SK-N-SH treated with all-trans-retinoic acid at 6 μM for 48 hours (cell line): ENCODE results near the gene KLF2.

Experiments used
- ESRRG ChIP-seq: fragments of 250-450 bp; sonication (Bioruptor Pico); IDR thresholded peaks from 2 replicates; pipeline ENCODE4 v1.6.1; 2021; ENCODE audit warnings: mild to moderate bottlenecking
- ISL1 ChIP-seq: fragments of 250-450 bp; sonication (Bioruptor Pico); IDR thresholded peaks from 2 replicates; pipeline ENCODE4 v2.1.2; 2022; ENCODE audit warnings: mild to moderate bottlenecking, moderate library complexity
- OSR1 ChIP-seq: fragments of 250-450 bp; sonication (Bioruptor Pico); IDR thresholded peaks from 2 replicates; pipeline ENCODE4 v1.8.0; 2022; ENCODE audit warnings: moderate library complexity, mild to moderate bottlenecking, inconsistent platforms
- RARB ChIP-seq: fragments of 250-450 bp; sonication (Bioruptor Pico); IDR thresholded peaks from 2 replicates; pipeline ENCODE4 v1.8.0; 2021; ENCODE audit warnings: mild to moderate bottlenecking, moderate library complexity
- SNAI2 ChIP-seq: fragments of 250-450 bp; sonication (Bioruptor Pico); IDR thresholded peaks from 2 replicates; pipeline ENCODE4 v1.5.0; 2020; ENCODE audit warnings: mild to moderate bottlenecking, moderate library complexity
- ZFP30 ChIP-seq: fragments of 450-650 bp; formaldehyde crosslinking; IDR thresholded peaks from 2 replicates; pipeline ENCODE4 v1.5.0; 2022; ENCODE audit warnings: mild to moderate bottlenecking, moderate library complexity
- TF ChIP-seq, protein P1 (sequence below): fragments of 250-450 bp; sonication (Bioruptor Pico); IDR thresholded peaks from 2 replicates; pipeline ENCODE4 v1.5.1; 2021; ENCODE audit warnings: mild to moderate bottlenecking, moderate library complexity
- TF ChIP-seq, protein P2 (sequence below): fragments of 250-450 bp; sonication (Bioruptor Pico); IDR thresholded peaks from 2 replicates; pipeline ENCODE4 v1.8.0; 2020; ENCODE audit warnings: mild to moderate bottlenecking, moderate library complexity, borderline replicate concordance

DNA sequence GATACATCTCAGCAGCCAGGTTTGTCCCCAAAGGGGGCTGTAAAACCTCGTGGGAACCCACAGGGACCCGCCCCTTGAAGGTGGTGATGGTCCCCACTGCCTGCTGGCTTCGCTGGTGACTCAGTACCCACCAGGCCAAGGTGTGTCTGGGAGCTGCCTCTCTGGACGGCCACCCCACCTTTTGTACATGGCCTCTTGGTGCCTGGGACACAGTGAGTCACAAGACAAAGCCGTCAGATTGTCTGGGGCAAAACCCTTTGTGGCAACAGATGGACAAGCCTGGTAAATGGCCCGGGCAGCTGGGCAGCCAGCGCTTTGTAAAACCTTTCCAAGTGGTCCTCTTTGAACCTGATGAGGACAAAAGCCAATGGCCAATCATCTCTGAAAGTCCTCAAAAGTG lies 27.9 kb upstream of the KLF2 start:
- TF ChIP-seq ZFP30 (CRISPR knock-in tag) (no peak), RARB (CRISPR knock-in tag) (no peak), OSR1 (CRISPR knock-in tag) (no peak), ESRRG (CRISPR knock-in tag) (no peak), ISL1 (no peak), SNAI2 (no peak)
- TF ChIP-seq, protein P1, sequence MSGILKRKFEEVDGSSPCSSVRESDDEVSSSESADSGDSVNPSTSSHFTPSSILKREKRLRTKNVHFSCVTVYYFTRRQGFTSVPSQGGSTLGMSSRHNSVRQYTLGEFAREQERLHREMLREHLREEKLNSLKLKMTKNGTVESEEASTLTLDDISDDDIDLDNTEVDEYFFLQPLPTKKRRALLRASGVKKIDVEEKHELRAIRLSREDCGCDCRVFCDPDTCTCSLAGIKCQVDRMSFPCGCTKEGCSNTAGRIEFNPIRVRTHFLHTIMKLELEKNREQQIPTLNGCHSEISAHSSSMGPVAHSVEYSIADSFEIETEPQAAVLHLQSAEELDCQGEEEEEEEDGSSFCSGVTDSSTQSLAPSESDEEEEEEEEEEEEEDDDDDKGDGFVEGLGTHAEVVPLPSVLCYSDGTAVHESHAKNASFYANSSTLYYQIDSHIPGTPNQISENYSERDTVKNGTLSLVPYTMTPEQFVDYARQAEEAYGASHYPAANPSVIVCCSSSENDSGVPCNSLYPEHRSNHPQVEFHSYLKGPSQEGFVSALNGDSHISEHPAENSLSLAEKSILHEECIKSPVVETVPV: no peak
- TF ChIP-seq, protein P2, sequence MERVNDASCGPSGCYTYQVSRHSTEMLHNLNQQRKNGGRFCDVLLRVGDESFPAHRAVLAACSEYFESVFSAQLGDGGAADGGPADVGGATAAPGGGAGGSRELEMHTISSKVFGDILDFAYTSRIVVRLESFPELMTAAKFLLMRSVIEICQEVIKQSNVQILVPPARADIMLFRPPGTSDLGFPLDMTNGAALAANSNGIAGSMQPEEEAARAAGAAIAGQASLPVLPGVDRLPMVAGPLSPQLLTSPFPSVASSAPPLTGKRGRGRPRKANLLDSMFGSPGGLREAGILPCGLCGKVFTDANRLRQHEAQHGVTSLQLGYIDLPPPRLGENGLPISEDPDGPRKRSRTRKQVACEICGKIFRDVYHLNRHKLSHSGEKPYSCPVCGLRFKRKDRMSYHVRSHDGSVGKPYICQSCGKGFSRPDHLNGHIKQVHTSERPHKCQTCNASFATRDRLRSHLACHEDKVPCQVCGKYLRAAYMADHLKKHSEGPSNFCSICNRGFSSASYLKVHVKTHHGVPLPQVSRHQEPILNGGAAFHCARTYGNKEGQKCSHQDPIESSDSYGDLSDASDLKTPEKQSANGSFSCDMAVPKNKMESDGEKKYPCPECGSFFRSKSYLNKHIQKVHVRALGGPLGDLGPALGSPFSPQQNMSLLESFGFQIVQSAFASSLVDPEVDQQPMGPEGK (CRISPR knock-in tag): no peak
